GM15510 (cell line): Measurements from ENCODE around the gene HBQ1.
"Not testable (repeated sequence)": the region's sequence is repeated elsewhere in the genome, so short reads cannot be mapped to it uniquely, and the experiment has no call there.

Experiments used
- POLR2A ChIP-seq: IDR thresholded peaks from 3 replicates; pipeline ENCODE4 v1.6.1; 2011; ENCODE audit warnings: borderline replicate concordance; ENCODE audit not compliant: insufficient read length; ENCODE audit errors: extremely low read depth

Gene HBQ1

DNA sequence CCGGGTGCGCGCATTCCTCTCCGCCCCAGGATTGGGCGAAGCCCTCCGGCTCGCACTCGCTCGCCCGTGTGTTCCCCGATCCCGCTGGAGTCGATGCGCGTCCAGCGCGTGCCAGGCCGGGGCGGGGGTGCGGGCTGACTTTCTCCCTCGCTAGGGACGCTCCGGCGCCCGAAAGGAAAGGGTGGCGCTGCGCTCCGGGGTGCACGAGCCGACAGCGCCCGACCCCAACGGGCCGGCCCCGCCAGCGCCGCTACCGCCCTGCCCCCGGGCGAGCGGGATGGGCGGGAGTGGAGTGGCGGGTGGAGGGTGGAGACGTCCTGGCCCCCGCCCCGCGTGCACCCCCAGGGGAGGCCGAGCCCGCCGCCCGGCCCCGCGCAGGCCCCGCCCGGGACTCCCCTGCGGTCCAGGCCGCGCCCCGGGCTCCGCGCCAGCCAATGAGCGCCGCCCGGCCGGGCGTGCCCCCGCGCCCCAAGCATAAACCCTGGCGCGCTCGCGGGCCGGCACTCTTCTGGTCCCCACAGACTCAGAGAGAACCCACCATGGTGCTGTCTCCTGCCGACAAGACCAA is 7.8 kb upstream of the HBQ1 start, which contains the start of gene HBA2:
Gene HBA2, plus strand, starts transcription at position 503 of the 568 bp plus-strand sequence. Its CDS starts 37 bp downstream, at position 540.
- not testable (repeated sequence) for TF ChIP-seq POLR2A

DNA sequence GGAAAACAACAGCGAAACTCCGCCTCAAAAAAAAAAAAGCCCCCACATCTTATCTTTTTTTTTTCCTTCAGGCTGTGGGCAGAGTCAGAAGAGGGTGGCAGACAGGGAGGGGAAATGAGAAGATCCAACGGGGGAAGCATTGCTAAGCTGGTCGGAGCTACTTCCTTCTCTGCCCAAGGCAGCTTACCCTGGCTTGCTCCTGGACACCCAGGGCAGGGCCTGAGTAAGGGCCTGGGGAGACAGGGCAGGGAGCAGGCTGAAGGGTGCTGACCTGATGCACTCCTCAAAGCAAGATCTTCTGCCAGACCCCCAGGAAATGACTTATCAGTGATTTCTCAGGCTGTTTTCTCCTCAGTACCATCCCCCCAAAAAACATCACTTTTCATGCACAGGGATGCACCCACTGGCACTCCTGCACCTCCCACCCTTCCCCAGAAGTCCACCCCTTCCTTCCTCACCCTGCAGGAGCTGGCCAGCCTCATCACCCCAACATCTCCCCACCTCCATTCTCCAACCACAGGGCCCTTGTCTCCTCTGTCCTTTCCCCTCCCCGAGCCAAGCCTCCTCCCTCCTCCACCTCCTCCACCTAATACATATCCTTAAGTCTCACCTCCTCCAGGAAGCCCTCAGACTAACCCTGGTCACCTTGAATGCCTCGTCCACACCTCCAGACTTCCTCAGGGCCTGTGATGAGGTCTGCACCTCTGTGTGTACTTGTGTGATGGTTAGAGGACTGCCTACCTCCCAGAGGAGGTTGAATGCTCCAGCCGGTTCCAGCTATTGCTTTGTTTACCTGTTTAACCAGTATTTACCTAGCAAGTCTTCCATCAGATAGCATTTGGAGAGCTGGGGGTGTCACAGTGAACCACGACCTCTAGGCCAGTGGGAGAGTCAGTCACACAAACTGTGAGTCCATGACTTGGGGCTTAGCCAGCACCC is 5.0 kb upstream of the HBQ1 start:
- TF ChIP-seq POLR2A, result no peak

DNA sequence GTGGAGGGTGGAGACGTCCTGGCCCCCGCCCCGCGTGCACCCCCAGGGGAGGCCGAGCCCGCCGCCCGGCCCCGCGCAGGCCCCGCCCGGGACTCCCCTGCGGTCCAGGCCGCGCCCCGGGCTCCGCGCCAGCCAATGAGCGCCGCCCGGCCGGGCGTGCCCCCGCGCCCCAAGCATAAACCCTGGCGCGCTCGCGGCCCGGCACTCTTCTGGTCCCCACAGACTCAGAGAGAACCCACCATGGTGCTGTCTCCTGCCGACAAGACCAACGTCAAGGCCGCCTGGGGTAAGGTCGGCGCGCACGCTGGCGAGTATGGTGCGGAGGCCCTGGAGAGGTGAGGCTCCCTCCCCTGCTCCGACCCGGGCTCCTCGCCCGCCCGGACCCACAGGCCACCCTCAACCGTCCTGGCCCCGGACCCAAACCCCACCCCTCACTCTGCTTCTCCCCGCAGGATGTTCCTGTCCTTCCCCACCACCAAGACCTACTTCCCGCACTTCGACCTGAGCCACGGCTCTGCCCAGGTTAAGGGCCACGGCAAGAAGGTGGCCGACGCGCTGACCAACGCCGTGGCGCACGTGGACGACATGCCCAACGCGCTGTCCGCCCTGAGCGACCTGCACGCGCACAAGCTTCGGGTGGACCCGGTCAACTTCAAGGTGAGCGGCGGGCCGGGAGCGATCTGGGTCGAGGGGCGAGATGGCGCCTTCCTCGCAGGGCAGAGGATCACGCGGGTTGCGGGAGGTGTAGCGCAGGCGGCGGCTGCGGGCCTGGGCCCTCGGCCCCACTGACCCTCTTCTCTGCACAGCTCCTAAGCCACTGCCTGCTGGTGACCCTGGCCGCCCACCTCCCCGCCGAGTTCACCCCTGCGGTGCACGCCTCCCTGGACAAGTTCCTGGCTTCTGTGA is 3.5 kb upstream of the HBQ1 start, which contains the start of gene HBA1:
Gene HBA1, plus strand, starts transcription at position 204 of the 906 bp plus-strand sequence. Its CDS starts 37 bp downstream, at position 241.
- TF ChIP-seq POLR2A, result not testable (repeated sequence)

DNA sequence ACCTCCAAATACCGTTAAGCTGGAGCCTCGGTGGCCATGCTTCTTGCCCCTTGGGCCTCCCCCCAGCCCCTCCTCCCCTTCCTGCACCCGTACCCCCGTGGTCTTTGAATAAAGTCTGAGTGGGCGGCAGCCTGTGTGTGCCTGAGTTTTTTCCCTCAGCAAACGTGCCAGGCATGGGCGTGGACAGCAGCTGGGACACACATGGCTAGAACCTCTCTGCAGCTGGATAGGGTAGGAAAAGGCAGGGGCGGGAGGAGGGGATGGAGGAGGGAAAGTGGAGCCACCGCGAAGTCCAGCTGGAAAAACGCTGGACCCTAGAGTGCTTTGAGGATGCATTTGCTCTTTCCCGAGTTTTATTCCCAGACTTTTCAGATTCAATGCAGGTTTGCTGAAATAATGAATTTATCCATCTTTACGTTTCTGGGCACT is 2.9 kb upstream of the HBQ1 start:
- TF ChIP-seq POLR2A, result no peak

DNA sequence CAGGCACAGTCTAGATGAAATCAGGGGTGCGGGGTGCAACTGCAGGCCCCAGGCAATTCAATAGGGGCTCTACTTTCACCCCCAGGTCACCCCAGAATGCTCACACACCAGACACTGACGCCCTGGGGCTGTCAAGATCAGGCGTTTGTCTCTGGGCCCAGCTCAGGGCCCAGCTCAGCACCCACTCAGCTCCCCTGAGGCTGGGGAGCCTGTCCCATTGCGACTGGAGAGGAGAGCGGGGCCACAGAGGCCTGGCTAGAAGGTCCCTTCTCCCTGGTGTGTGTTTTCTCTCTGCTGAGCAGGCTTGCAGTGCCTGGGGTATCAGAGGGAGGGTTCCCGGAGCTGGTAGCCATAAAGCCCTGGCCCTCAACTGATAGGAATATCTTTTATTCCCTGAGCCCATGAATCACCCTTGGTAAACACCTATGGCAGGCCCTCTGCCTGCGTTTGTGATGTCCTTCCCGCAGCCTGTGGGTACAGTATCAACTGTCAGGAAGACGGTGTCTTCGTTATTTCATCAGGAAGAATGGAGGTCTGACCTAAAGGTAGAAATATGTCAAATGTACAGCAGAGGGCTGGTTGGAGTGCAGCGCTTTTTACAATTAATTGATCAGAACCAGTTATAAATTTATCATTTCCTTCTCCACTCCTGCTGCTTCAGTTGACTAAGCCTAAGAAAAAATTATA is 2.1 kb upstream of the HBQ1 start:
- no peak for TF ChIP-seq POLR2A

DNA sequence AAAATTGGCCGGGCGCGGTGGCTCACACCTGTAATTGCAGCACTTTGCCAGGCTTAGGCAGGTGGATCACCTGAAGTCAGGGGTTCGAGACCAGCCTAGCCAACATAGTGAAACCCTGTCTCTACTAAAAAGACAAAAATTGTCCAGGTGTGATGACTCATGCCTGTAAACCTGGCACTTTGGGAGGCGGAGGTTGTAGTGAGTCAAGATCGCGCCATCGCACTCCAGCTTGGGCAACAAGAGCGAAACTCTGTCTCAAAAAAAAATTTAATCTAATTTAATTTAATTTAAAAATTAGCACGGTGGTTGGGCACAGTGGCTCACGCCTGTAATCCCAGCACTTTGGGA is 1.6 kb upstream of the HBQ1 start:
- TF ChIP-seq POLR2A, result no peak

DNA sequence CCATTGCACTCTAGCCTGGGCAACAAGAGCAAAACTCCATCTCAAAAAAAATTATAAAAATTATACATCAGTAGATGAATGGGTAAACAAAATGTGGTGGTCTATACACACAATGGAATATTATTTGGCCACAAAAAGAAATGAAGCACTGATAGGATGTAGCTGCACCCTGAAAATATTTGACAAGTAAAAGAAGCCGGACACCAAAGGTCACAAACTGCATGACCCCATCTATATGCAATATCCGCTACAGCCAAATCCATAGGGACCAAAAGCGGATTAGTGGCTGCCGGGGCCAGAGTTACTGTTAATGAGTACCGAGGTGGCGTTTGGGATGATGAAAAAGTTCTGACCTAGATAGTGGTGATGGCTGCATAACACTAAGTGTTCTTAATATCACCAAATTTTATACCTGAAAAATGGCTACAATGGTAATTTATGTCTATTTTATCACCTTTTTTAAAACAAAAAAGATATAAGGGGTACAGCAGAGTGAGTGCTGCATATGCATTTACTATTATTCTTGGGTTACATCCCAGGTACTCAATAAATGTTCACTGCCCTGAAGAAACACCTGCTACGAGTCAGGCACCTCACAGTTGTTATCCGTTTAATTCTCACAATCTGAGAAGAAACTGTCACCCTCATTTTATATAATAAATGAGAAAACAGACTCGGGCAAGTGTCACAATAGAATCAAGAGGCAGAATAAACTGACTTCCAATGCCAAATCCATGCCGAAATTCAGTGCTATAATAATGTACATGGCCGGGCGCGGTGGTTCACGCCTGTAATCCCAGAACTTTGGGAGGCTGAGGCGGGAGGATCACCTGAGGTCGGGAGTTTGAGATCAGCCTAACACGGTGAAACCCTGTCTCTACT is 807 bp upstream of the HBQ1 start:
- no peak for TF ChIP-seq POLR2A

DNA sequence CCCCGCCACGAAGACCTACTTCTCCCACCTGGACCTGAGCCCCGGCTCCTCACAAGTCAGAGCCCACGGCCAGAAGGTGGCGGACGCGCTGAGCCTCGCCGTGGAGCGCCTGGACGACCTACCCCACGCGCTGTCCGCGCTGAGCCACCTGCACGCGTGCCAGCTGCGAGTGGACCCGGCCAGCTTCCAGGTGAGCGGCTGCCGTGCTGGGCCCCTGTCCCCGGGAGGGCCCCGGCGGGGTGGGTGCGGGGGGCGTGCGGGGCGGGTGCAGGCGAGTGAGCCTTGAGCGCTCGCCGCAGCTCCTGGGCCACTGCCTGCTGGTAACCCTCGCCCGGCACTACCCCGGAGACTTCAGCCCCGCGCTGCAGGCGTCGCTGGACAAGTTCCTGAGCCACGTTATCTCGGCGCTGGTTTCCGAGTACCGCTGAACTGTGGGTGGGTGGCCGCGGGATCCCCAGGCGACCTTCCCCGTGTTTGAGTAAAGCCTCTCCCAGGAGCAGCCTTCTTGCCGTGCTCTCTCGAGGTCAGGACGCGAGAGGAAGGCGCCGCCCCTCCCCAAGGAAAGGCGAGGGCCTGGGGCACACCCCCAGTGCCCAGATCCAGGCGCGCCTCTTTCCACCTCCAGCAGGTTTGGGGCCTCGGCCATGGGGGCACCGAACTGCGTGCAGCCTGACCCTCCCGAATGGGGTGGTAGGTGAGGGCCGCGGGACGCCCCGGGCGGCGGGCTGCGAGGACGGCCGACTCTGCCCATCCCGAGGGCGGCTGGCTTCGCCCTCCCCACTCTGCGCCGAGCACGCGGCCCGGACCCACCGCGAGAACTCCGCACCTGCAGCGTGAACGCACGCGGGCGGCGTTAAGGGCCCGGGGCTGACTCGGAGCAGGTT is 664 bp downstream of the HBQ1 start:
- TF ChIP-seq POLR2A, result no peak

DNA sequence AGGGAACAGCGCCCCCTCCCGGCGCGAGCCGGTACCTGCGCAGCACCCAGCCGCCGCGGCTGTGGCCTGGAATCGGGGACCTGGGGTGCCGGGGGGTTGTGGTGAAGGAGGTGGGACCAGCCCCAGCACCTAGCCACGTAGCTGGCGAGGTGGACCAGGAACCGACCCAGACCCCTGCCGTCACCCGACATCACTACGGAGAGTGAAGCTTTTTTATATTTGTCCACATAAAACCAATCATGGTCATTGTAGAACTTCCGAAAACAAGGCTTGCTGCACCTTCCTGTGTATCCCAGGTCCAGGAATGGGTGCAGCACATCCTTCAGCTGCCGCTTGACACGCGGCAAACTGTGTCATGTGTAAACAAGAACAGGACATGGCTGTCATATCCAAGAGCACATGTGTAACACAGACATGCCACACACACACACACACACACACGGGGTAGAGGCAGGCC is 1.3 kb downstream of the HBQ1 start:
- no peak for TF ChIP-seq POLR2A

DNA sequence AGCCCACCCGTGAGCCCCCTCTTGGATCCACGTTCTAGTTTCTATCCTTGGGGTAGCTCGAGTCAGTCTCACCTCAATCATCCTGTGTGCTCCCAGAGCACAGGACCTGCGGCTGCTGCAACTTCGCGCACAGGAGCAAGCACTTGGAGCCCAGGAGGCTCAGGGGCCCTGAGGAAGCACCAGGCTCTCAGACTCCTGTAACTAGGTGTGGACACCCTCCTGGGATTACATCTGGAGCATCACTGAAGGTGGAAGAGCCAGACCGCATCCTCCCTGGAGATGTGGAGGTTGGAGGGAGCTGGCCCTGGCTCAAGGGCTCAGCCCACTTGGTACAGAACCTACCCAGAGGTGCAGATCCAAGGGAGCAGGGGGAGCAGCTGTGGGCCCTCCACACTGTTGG is 2.7 kb downstream of the HBQ1 start:
- TF ChIP-seq POLR2A, result no peak

DNA sequence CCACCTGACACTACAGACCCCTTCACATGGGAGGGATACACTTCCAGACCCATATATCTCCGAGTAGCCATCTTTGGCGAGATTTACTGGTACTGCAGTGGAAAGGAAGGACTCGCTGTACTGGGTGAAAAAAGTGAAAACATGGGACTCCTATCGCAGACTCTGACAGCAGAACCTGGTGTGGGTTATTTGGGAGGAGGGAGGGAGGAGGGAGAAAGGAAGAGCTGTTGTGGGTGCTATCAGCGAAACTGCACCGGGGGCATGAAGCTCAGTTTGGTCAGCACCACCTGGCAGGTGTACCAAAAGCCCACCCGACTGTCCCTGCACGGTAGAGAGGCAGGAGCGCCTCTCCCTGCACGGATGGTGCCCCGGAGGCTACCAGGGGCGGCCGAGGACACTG is 5.0 kb downstream of the HBQ1 start:
- TF ChIP-seq POLR2A, result no peak

DNA sequence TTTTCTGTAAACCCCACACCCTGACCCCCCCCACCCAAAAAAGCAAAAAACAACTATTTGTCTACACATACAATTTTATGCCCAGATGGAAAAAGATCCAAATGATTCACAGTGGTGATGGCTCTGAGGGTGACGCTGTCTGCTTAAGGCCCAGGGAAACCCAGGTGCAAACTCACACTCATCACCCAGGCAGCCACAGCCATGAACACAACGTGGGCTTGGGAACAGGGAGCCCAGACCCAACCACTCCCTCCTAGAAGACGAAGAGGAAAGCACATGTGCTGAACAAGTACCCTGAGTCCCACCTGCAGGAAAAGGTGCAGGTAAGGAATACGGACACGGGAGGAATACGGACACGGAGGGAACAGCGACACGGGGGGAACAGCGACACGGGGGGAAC is 5.4 kb downstream of the HBQ1 start:
- no peak for TF ChIP-seq POLR2A

DNA sequence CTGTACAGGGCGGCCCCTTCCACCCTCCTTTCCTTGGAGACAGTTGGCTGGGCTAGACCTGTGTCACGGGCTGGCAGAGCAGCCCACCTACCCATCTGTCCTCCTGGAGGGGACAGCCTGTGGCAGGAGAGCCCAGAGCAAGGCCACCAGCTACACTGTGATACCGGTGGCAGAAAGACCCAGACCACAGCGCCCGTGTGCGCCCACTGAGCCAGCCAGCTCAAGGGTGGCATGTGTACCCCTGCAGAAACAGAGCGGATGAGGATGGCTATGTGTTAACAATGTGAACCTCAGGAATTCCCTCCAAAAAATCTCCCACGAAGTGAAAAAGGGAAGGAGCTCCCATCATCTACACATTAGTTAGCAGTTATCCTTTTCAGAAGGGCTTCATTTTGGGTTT is 7.1 kb downstream of the HBQ1 start:
- no peak for TF ChIP-seq POLR2A

DNA sequence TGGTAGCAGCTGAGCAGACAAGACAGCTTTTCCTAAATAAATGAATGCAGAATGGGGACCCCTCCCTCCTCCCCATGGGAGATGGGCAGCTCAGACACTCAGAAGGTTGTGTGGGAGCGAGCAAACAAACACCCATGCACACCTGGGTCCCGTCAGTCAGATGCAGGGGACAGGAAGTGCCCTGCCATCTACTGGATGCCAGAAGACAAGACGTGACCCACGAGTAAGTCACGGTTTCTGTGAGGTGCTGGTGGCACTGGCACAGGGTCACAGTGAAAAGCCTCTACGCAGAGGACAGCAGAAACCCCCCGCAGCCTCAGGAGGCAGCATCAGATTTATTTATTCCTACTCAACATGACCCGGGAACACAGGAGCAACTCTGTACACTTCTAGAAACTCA is 8.4 kb downstream of the HBQ1 start:
- no peak for TF ChIP-seq POLR2A
